NCI-H1092 treated with DMSO at 0.1 percent for 48 hours (cell line): ENCODE results near the gene DDX11.
A peak's percentile ranks its signal among the peaks of the same experiment; 100 is the strongest.
"Not testable (repeated sequence)": the region's sequence is repeated elsewhere in the genome, so short reads cannot be mapped to it uniquely, and the experiment has no call there.

ENCODE experiments used
- DNase-seq: peaks from one replicate; lab custom pipeline; 2025; lab: John Stamatoyannopoulos, UW

DDX11 gene

DNA sequence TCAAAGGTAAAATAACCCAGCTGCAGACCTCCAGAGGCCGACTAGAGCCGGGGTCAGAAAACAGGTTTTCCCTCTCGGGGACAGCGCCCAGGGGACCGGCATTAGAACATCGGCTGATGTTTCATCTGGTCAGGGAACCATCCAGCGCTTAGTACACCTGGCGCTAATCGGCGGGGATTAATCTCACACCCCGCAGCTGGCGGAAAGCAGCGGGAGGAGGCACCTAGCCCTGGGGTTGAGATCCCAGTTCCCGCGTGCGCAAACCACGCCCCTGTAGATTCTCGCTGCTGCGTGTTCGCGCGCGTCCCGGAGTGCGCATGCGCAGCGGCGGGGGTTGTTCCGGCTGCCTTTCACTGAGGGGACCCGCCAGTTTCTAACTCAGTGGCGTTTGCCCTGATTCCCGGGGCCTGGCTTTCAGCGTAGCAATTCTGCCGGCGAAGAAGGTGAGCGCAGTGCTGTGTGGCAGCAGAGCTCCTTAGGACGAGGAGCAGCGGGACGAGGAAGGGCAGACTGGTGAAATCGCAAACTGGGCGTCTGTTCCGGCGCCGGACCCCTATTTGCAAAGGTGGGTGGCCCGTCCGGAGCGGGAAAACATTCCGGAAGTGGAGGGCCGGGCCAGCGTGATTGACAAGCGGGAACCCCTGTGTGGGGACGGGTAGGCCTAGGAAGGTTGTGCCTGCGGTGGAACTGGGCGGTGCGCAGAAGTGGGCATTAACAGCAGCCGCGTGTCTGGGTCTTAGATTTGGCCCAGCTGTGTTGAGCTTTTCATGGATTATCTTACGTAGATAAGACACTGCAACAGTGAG is at the start of gene DDX11:
Gene DDX11, plus strand, starts transcription at position 334 of the 806 bp plus-strand sequence. CDS start 4,534 bp downstream, outside the sequence.
- peak; percentile 93 for DNase-seq

- DNase-seq, result no peak
These were observed 47.5 kb upstream of the DDX11 start for GRCh38 chr12:31026202-31026601.

- not testable (repeated sequence) for DNase-seq
These were observed 46.7 kb upstream of the DDX11 start for GRCh38 chr12:31027006-31027405.

GRCh38 chr12:31029468-31029867 is 44.2 kb upstream of the DDX11 start:
- DNase-seq, result no peak

GRCh38 chr12:31029916-31030562 is 43.6 kb upstream of the DDX11 start:
- DNase-seq, result no peak

GRCh38 chr12:31031951-31032335 is 41.7 kb upstream of the DDX11 start:
- DNase-seq, result no peak

- DNase-seq, result no peak
These were observed 40.5 kb upstream of the DDX11 start for GRCh38 chr12:31033146-31033545.

GRCh38 chr12:31033681-31034080 is 40.0 kb upstream of the DDX11 start:
- no peak for DNase-seq

- DNase-seq, result no peak
These were observed 39.3 kb upstream of the DDX11 start for GRCh38 chr12:31034372-31034771.

- DNase-seq, result no peak
These were observed 38.4 kb upstream of the DDX11 start for GRCh38 chr12:31035226-31035625.

DNA sequence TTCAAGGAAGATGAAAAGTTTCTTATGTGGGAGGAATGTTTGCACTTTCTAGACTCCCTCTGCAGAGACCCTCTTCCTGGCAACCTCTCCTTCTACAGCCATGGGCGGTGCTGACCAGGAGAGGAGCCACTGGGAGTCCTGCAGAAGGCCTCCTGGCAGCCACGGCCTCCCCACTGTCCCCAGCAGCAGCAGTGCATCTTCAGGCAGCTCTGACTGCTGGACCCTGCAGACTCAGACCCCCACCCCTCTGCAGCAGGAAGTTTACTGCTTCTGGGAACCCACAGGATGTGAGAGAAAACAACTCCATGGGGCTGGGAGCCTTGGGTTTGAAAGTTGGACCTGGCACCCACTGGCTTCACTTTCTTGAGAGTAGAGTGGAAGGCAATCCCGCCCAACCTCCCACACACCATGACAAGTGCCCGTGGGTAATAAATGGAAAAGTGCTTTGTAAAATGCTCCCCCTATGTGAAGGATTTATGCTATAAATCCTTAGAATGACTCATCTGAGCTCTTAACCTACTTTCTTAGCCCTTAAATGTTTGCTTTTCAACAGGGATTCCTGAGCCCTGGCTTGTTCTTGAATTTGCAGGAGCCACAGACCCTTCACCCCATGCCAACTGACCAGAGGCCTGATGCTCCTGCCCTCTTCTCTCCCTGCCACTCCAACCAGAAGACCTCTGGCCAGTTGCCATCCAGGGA is 37.5 kb upstream of the DDX11 start:
- no peak for DNase-seq

DNA sequence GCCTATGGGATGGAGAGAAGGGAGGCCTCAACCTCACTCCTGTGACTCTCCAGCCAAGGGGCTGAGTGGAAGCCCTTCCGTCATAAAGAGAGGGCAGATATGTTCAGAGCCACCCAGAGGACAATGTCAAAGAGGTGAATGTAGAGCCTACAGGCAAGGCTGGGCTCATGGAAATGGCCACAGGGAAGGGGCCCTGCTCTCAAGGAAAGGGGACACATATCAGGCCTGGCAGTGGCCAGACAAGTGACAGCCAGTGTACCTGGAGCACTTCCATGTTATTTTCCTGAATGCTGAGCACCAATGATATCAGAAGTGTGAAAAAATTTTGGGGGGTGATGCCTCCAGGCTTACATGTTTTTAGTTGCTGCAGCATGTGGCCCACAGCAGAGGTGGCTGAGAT is 36.6 kb upstream of the DDX11 start:
- DNase-seq, result no peak

DNA sequence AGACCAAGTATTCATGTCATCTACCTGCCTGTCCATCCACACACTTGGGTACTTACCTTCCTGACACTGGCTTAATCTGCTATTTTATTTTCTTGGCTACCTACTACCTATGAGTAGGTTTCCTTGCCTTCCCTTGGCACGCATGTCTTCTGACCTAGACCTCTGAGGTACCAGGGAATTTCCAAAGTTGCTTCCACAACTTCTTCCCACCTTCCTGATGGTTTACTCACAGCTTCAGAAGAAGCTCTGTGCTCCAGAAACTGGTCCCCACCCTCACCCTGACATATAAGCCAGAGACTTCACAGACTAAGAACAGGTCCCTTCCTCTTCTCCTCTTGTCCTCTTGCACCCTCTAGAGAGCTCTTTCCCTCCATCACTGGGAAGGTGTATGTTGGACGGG is 35.7 kb upstream of the DDX11 start:
- DNase-seq, result no peak

GRCh38 chr12:31041033-31041564 is 32.6 kb upstream of the DDX11 start:
- no peak for DNase-seq

DNA sequence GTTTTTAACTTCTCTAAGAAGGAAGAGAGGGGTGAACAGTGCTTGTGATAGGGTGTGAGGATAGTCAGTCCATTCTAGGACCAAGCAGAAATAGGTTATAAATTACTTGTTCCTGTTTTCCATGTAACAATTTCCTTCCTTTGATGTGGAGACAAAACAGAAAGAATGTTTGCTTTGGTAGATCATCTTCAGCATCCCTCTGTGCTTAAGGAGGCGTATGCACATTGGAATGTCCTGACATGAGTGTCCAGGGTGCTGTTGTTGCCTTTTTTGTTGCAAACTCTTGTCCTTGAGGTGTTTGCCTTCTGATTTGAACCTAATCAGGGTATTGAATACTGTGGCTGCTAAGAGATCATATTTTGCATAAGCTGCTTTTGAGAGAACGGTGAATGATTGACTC is 23.5 kb upstream of the DDX11 start:
- DNase-seq, result not testable (repeated sequence)

DNA sequence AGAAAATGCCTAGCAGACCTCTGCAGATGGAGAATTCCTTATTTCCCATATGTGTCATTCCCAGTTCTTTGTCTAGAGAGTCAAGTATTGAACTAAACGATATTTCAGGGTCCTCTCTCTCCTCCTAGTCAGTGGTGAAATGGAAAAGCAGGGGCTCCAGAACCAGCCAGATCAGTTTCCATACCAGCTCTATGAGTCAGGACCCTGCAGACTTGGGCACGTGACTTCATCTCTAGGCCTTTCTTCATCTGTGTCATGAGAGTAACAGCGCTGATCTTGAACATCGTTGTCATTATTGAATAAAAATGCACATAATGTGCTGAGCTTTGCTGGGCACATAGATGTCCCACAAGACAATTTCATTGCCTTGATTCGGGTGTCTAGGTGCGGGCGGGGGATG is 23.1 kb upstream of the DDX11 start:
- DNase-seq, result not testable (repeated sequence)

- DNase-seq, result not testable (repeated sequence)
These were observed 22.0 kb upstream of the DDX11 start for GRCh38 chr12:31051692-31052091.

DNA sequence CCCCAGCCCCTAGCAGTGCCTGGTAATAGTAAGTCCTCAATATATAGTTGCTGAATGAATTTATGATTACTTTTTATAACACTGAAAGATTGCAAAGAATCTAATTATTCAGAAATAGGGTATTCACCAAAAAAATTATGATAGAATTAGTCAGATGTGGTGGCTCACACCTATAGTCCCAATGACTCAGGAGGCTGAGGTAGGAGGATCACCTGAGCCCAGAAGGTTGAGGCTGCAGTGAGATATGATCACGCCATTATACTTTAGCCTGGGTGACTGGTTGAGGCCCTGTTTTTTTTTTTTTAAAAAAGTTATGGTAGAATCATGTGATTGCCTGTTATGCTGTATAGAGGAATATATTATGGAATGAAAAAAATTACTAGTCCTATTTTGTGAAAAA is 21.5 kb upstream of the DDX11 start:
- DNase-seq, result not testable (repeated sequence)

GRCh38 chr12:31052666-31053439 is 20.8 kb upstream of the DDX11 start:
- not testable (repeated sequence) for DNase-seq

DNA sequence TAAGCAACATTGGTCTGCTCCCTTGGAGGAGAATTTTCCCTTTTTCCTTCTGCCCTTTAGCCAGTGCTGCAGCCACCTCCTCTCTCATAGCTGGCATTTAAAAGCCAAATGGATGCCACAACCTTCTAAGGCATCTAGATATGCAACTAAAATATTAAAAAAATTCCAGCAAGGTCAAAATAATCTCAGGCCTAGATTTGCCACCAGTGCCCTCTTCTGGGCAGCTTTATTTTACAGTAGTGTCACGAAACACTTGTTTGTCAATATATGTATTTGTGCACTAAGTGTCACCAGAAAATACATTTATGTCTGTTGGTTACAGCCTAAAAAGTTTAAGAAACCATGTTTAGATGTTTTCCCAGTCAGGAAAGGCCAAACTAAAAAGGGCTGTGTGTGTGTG is 19.7 kb upstream of the DDX11 start:
- DNase-seq, result not testable (repeated sequence)

DNA sequence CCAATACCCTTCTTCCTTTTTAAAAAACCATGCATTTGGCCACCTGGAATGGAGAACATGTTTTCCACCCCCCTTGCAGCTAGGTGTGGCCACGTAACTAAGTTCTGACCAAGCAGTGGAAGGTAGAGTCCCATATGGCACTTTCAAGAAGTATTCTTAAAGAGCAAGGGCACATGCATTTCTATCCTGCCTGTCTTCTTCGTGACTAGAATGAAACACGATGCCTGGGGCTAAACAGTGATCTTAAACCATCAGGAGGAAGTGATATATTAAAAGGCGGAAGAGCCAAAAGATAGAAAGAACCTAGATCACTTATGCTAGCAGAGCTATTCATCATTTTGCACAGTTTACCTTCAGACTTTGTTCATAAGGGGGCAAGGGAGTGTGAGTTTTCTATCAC is 16.0 kb upstream of the DDX11 start:
- DNase-seq, result no peak

- DNase-seq, result not testable (repeated sequence)
These were observed 7.5 kb upstream of the DDX11 start for GRCh38 chr12:31066196-31066595.
